Stimulated activated CD8-positive, alpha-beta memory T cell treated with anti-CD3 and anti-CD28 coated beads, Interleukin-4, amount 100 ng/mL, for 48 hours (primary cell): ENCODE data around the gene THYN1.

Experiments used
- DNase-seq: peaks from one replicate; pipeline ENCODE4 v3.0.0-alpha.2; 2020

Gene THYN1

DNA sequence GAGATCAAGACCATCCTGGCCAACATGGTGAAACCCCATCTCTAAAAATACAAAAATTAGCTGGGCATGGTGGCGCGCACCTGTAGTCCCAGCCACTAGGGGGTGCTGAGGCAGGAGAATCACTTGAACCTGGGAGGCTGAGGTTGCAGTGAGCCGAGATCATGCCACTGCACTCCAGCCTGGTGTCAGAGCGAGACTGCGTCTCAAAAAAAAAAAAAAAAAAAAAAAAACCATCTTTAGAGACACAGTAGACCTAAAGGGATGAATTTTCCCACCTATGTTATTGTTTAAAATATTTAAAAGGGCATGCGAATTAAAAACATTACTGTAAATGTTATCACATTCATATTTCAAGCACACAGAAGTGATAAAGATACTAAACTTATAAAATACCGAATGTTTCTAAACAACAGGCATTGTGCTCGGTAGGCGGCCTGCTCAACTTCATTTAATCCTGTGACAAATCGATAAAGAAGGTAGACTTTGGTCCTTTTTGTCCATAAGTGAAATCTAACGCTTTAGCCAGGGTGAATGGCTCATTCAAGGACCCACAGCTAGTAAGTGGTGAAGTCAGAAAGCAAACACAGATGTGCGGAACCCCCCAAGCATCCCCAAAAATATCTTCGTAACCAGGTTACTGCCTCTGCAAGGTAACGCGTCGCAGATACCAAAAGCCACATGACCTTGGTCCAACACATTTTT, 45.5 kb downstream of the THYN1 start:
- DNase-seq = peak; percentile 78

DNA sequence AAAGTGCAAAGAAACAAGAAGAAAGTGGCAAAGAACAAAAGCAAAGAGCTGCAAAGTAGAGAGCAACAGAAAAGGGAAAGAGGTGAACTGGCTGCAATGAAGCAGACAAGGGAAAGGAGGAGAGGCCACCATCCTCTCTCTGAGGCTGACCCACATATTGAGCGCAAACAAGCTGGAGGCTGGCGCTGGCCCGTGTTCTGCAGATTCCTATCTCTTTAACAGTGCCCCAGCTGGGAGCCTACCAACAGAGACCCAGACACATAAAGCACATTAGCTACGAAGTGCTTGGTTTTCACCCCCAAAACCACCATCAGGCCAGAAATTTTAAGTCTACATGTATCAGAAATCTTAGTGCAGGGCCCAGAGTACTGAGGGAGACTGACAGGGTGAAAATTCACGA, 47.0 kb downstream of the THYN1 start:
- DNase-seq = no peak

DNA sequence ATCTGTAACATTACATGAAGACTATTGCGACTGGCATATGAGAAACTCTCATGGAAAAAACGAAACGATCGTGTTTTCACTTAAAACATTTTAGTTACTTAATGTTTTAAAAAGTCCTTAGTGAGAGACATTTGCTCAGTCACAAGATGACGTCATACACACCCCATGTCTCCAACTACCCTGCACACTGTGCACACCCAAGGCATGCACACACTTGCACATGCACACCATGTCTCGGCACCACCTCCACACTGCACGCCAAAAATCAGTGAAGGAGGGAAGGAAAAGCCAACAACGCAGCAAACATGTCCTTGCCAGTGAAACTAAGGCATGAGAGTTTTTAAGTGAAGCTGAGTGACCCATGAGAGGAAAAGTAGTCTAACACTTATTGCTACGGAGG, 47.4 kb downstream of the THYN1 start:
- DNase-seq = no peak

DNA sequence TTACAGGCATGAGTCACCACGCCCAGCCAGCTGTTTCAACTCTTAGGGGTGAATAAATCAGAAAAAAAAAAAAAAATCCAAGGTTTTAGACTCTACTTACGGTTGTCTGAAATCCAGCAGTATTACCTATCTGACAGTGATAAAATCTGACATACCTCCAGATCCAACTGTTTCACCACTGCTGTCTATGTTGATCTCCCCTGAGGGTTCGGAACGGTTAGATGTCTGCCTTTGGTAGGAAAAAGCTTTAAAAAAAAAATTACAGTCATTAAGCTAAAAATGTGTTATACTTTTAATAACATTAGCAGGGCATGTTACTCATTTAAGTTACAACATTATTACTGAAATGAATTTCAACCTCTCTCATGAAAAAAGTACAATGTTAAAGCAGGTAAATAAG, 50.5 kb downstream of the THYN1 start:
- DNase-seq = no peak

DNA sequence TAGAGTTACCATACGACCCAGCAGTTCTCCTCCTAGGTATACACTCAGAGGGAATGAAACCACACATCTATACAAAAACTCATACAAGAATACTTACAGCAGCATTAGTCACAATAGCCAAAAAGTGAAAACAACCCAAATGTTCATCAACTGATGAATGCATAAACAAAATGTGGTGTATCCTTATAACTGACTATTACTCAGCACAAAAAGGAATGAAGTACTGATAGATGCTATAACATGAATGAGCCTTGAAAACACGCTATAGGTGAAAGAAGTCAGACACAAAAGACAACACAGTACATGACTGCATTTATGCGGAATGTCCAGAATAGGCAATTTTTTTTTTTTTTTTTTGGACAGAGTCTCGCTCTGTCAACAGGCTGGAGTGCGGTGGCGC, 52.5 kb downstream of the THYN1 start:
- DNase-seq = no peak

DNA sequence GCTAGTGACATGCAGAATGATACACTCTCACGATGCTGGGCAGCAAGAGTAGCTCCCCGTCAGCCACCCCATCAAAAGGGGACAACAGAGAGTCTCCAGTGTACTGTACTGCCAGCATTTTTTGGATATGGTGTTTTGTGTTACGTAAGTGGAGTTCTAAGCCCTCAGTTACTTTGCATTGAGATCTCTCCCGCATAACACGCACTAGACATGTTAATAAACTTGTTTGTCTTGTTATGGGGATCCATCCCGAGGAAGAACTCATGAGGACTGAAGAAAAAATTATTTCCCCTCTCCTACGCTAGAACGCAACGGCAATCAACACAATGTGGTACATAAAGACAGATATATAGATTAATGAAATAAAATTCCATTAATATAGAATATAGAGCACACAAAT, 53.6 kb downstream of the THYN1 start:
- no peak for DNase-seq
